NCI-H2227 (cell line): ENCODE measurements around the gene ZNF565.
"Not testable (repeated sequence)": the region's sequence is repeated elsewhere in the genome, so short reads cannot be mapped to it uniquely, and the experiment has no call there.

Experiments
- DNase-seq: peaks from one replicate; lab custom pipeline; 2025; ENCODE audit not compliant: unreplicated experiment; lab: John Stamatoyannopoulos, UW

ZNF565 gene

DNA sequence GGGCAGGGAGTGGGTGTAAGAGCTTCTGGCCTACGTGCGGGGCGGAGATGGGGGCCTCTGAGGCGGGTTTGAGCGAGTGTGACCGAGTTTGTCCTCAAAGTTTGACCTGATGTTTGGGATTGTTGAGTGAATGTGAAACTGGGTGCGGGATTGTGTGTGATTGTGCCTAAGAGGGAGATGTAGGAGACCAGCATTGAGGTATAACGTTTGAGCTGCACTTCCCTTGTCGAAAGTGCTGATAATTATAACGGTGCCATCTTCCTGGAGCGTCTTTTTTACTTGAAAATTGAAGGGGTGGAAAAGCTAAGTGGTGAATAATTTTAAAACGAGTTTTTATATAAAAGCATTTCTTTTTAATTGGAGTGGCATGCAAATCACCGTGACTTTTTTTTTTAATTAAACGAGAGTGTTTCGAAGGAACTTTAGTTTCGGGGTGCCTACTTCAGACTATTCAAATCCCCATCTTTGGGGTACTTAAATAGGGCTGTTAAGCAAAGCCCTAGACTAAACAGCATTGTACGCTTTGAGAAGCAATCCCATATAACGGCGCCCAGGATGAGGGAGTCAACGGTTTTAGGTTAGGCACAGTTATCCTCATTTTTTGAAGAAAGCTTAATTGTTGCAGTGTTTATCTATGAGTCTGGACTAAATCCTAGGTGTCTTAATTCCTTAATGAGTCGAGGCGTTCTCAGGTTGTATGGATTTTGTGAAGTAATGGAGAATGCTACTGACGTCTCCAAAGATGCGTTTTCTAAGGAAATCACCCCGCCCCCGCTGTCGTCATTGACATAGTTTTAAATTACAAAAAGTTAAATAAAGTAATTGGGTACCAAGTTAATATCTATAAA is 1.0 kb upstream of the ZNF565 start:
- peak; percentile 81 for DNase-seq

DNA sequence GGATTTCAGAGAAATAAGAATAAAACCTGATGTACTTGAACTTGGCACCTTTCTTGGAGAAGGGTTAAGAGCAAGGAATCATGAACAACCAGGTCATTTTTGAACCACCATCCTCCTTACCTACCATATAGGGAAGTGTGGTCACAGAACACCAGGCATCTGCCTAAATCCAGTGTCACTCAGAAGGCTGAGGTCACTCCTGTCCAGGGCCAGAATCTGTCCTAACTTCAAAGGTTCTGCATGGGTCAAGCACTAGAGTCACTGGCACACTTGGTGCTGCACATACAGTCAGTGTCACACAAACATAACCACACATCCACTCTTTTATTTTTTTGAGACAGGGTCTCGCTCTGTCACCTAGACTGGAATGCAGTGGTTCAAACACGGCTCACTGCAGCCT is 1.6 kb downstream of the ZNF565 start:
- no peak for DNase-seq

DNA sequence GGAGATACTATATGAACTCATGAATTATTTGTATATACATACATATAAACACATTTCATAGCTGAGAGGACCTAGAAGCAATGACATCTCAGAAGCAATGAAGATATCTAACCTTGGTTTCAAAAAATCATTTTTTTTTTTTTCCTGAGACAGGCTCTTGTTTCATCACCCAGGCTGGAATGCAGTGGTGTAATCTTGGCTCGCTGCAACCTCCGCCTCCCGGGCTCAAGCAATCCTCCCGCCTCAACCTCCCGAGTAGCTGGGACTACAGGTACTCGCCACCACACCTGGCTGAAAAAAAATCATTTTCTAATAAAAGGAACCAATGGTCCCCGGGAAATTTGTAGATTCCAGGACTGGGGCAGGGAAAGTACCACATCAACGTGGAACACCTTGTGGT is 4.0 kb downstream of the ZNF565 start:
- no peak for DNase-seq

DNA sequence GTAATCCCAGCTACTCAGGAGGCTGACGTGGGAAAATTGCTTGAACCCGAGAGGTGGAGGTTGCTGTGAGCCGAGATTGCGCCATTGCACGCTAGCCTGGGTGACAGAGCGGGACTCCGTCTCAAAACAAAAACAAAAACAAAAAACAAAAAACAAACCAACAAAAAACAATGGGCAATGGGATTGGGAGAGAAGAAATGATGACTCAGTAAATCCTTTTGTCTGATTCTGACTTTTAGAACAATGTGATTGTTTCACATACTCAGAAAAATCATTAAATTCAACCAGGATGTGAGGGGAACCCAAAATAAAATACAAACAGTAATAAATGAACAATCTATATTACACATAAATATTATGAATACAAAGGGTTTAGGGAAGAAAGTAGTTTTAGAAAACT is 5.1 kb downstream of the ZNF565 start:
- no peak for DNase-seq

DNA sequence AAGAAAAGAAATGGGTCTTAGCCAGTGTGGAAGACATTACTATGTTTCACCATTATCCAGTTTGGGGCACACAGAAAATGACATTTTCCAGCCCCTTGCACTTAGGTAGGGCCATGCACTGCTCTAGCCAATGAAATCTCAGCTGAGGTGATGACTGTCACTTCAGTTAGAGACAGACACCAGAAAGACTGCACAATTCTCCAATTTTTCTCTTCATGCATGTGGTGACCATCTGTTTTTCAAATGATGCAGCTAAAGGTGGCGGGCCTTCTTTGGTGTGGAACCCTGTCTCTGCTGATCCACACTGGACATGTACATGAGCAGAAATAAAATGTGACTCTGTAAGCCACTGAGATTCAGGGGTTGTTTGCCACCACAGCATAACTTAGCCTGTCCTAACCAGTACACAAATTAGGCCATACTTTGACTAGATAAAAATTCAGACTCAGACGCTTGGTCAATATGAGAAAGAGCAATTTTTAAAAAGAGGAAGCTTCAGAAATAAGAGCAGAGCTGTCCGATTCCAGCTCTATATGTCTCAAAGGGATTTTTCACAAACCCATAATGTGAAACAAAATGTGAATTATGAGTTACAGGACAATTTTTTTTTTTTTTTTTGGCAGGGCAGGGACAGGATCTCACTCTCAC is 6.7 kb downstream of the ZNF565 start:
- DNase-seq, result no peak

DNA sequence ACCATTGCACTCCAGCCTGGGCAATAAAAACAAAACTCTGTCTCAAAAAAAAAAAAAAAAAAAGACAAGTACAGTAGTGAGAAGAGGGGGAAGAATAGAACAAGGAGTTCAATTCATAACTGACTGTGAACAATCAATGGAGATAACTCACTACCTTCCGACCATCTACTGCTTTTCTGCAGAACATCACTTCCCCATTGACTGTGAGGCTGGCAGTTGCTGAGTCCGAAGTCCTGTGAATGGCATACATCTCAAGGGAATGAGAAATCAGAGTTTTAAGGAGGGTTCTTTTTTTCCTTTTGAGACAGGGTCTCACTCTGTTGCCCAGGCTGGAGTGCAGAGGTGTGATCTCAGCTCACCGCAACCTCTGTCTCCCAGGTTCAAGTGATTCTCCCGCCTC is 11.2 kb downstream of the ZNF565 start:
- DNase-seq, result no peak

DNA sequence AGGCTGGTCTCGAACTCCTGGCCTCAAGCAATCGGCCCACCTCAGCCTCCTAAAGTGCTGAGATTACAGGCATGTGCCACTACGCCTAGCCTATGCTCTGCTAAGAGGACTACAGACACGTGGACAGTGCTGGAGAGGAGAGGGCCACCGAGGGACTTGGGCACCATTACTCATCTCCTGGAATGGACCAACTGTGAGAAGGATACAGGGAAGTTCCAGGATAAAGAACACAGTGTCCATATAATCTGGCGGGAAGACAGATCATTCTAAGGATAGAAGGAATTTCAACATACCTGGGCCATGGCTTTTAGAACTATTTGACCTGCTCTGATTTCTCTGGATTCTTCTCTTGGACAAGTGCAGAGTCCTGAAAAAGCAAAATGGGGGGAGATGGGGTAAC is 12.8 kb downstream of the ZNF565 start:
- DNase-seq, result no peak

DNA sequence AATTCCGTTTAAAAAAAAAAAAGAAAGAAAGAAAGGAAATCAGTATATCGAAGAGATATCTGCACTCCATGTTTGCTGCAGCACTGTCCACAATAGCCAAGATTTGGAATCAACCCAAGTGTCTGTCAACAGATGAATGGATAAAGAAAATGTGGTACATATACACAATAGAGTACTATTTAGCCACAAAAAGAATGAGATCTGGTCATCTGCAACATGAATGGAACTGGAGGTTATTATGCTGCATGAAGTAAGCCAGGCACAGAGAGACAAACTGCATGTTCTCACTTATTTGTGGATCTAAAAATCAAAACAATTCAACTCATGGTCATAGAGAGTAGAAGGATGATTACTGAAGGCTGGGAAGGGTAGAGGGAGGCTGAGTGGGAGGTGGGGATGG is 16.3 kb downstream of the ZNF565 start:
- no peak for DNase-seq

DNA sequence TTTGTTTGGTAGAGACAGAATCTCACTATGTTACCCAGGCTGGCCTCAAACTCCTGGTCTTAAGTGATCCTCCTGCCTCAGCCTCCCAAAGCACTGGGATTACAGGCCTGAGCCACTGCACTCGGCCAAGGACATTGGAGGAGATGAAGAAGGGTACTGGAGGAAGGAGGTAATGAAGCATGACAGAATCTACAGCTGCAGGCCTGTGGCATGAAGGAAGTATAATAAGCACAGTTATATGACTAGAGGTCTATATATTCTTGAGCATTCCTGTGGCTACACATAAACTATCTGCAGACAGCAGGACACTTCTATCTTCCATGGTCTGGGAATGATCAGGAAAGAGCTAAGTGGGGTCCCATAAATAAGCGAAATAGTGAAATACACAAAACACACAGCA is 18.2 kb downstream of the ZNF565 start:
- DNase-seq, result no peak

DNA sequence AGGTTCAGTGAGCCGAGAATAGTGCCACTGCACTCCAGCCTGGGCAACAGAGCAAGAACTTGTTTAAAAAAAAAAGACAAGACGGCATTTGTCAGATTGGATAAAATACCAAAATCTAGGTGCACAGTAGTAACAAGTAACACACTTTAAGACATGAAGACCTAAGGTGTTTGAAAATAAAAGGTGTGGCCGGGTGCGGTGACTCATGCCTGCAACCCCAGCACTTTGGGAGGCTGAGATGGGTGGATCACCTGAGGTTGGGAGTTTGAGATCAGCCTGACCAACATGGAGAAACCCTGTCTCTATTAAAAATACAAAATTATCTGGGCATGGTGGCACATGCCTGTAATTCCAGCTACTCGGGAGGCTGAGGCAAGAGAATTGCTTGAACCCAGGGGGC is 27.7 kb downstream of the ZNF565 start:
- DNase-seq, result not testable (repeated sequence)

DNA sequence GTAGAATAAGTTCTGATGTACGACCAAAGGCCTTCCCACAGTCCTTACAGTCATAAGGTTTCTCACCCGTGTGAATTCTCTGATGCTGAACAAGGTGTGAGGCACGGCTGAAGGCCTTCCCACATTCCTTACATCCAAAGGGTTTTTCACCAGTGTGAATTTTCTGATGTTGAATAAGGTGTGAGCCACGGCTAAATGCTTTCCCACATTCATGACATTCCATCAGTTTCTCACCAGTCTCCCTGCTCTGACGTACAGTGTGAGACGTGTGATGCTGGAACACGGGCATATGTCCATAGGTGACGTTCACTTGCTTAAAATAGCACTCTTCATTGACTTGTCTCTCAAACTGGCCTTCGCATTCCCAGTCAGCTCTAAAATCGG is 31.2 kb downstream of the ZNF565 start:
- DNase-seq, result no peak

DNA sequence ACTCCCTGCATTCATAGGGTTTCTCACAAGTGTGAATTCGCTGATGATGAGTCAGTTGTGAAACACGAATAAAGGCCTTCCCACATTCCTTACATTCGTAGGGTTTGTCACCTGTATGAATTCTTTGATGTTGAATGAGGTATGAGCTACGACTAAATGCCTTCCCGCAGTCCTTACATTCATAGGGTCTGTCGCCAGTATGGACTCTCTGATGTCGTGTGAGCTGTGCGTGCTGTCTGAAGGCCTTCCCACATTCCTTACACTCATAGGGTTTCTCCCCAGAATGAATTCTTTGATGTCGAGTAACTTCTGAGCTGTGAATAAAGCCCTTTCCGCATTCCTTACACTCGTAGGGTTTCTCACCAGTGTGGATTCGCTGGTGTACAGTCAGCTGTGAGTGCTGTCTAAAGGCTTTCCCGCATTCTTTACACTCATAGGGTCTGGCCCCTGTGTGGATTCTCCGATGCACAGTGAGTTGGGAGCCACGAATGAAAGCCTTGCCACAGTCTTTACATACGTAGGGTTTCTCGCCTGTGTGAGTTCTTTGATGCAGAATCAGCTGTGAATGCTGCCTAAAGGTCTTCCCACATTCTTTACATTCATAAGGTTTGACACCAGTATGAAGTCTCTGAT is 31.7 kb downstream of the ZNF565 start:
- no peak for DNase-seq

DNA sequence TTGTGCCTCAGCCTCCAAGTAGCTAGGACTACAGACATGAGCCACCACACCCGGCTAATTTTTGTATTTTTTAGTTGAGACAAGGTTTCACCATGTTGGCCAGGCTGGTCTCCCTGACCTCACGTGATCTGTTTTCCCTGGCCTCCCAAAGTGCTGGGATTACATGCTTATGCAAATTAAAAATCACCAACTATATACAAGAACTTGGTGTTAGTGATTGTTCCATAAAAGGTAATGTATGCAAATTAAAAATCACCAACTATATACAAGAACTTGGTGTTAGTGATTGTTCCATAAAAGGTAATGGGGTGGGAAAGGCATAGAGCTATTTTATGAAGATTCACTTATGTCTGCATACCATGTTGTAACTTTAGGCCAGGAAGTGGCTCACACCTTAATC is 35.4 kb downstream of the ZNF565 start:
- not testable (repeated sequence) for DNase-seq

DNA sequence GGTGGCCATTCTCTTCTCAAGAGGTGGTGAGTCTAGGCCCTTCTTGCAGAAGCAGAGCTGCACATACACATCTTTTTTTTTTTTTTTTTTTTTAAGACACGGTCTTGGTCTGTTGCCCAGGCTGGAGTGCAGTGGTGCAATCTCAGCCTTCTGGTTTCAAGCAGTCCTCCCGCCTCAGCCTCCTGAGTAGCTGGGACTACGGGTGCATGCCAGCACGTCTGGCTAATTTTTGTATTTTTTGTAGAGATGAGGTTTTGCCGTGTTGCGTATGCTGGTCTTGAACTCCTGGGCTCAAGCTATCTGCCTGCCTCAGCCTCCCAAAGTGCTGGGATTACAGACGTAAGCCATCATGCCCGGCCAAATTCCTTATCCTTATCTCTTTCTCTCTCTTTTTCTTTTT is 40.6 kb downstream of the ZNF565 start:
- not testable (repeated sequence) for DNase-seq

DNA sequence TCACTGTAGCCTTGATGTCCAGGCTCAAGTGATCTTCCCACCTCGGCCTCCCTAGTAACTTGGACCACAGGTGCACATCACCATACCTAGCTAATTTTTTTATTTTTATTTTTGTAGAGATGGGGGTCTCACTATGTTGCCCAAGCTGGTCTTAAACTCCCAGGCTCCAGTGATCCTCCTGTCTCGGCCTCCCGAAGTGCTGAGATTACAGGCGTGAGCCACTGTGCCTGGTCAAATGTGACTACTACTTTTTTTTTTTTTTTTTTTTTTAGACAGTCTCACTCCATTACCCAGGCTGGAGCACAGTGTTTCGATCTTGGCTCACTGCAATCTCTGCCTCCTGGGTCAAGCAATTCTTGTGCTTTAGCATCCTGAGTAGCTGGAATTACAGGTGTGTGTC is 41.6 kb downstream of the ZNF565 start:
- no peak for DNase-seq

DNA sequence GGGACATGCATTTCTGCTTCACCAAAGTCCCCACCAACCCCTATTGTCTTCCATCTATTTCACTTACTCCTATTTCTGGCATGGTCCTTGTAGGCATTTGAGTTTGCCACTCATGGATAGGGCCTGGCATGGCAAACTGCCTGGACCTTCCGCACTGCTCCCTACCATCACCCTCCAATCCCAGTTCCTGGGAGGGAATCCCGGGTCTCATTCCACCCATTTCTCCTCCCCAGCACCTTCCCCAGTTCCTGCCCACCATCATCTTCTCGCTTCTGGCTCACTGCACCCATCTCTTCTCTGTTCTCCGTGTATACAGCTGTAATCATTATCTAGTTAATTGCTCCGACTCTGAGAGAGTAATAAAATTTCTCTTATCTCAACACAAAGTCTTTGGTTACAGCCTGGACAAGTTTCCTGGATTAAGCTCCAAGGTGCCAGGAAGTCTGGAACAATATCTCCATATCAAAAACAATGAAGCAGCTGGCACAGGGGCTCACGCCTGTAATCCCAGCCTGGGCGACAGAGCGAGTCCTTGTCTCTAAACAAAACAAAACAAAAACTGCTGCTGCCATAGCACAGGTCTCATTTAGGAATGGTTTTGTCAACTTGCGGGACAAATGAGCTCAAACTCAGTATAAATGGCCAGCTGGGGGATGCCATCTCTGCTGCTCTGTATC is 45.2 kb downstream of the ZNF565 start:
- peak; percentile 40 for DNase-seq

DNA sequence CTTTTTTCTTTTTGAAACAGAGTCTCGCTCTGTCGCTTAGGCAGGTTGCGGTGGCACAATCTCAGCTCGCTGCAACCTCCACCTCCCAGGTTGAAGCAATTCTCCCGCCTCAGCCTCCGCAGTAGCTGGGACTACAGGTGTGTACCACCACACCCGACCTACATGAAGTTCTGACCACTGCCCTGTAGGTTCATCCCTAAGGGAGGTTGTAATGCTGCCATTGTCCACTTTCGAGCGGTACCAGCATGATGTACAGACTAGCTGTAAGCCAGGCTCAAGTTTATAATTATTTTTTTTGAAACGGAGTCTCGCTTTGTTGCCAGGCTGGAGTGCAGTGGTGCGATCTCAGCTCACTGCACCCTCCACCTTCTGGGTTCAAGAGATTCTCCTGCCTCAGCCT is 50.7 kb downstream of the ZNF565 start:
- no peak for DNase-seq

DNA sequence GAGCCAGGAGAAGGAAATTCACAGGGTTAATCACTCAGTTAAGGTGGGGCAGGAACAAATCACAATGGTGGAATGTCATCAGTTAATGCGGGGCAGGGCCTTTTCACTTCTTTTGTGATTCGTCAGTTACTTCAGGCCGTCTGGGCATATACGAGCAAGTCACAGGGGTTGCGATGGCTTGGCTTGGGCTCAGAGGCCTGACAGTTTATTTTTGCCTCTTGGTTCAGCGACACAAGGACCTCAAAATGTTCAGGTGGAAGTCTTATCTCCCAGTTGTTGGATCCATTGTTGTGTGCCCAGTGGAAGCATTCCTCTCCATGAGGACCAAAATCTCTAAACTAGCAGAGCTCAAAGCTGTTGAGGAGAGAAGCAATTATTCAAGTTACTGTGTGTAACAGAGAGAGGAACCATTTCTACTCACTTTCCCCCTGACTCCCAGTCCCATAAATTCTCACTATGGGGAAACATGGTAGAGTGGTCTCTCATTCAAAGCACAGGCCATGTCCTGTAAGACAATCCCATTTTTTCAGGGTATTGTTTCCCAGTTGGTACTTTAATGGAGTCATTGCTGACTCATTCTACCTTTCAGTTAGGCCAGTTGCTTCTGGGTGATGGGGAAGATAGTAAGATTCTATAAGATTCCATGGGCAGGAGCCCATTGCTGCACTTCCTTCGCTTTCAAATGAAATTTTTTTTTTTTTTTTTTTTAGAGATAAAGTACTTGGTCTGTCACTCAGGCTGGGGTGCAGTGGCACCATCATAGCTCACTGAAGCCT is 53.5 kb downstream of the ZNF565 start:
- no peak for DNase-seq

DNA sequence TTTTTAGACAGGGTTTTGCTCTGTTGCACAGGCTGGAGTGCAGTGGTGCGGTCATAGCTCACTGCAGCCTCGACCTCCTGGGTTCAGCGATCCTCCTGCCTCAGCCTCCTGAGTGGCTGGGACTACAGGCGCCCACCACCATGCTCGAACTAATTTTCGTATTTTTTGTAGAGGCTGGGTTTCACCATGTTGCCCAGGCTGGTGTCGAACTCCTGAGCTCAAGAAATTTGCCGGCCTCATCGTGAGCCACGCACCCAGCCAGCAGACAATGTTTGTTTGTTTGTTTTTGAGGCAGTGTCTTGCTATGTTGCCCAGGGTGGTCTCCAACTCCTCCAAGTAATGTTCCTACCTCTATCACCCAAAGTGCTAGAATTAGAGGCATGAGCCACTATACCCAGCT is 61.3 kb downstream of the ZNF565 start:
- DNase-seq, result no peak

DNA sequence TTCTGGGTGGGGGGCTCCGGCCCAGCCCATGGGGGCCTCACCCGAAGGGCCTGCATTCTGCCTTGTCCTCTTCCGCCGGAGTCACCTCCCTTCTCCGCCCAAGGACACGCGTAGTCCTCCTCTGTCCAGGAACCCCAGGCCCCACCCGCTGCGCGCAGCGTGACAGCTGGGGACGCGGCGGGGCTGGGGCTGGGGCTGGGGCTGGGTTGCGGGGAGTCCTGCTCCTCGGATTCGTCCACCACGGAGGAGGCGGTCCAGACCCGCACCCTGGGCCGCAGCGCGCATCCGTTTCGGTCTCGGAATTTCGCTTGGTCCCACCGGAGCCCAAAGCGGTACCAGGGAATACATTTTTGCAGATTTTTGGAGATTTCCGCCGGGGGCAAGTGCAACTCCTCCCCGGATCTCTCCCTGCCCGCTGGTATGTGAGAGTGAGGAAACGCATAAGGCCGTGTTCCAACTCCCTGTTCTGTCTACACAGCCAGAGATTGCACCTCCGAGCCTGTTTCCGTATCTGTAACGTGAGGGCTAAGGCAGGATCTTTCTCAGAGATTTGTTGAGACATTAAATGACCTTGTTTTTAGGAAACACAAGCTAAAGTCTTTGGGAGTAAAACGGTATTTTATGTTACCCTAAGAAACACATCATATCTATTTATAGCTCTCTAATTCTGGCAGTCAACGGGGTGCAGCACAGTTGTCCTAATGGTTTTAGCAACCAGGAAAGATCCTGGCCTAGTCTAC is 61.9 kb downstream of the ZNF565 start, which contains the start of gene COX7A1:
TSS of gene COX7A1 (minus strand) at position 96 of the 740 bp plus-strand sequence. CDS start at position 56, 40 bp downstream.
- DNase-seq, result no peak
